ENCODE data around the gene MIPEP.

MIPEP gene

GRCh38 chr13:23741879-23742510 lies 147.2 kb downstream of the MIPEP start:
- DNase-seq: no peak

- no peak for DNase-seq
These were observed 149.2 kb downstream of the MIPEP start for GRCh38 chr13:23740002-23740401.

- DNase-seq: no peak
These were observed 149.6 kb downstream of the MIPEP start for GRCh38 chr13:23739596-23739995.

- no peak for DNase-seq
These were observed 152.7 kb downstream of the MIPEP start for GRCh38 chr13:23736541-23736940.

- DNase-seq: no peak
These were observed 153.9 kb downstream of the MIPEP start for GRCh38 chr13:23735329-23735728.

DNA sequence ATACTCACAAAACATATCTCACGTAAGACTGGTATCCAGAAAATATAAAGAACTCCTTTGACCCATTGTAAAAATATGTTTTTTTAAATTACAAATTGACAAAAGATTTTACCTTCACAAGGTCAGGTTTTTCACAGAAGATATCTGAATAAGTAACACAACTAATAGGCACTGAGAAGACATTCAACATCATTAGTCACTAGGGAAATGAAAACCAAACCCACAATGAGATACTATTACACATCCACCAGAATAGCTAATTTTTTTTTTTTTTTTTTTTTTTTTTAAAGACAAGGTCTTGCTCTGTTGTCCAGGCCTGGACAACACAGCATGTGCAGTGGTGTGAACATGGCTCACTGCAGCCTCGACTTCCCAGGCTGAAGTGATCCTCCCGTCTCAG lies 157.5 kb downstream of the MIPEP start:
- DNase-seq: no peak

DNA sequence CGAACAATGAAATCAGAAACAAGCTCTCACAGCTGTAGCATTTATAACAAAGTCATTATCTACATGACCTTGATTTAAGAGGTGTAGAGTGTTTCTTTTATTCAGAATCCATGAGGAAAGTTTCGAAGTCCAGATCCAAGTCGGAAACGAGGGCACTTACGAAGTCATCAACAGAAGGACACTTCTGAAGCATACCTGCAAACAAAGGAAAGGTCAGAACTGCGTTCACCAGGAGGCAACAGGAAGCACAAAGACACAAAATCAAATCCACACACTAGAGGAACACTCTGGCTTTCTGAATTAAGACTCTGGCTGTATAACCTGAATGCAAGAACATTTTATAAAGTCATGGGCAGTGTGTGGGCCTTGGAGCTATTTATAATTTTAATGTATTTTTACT lies 158.9 kb downstream of the MIPEP start:
- DNase-seq: no peak

DNA sequence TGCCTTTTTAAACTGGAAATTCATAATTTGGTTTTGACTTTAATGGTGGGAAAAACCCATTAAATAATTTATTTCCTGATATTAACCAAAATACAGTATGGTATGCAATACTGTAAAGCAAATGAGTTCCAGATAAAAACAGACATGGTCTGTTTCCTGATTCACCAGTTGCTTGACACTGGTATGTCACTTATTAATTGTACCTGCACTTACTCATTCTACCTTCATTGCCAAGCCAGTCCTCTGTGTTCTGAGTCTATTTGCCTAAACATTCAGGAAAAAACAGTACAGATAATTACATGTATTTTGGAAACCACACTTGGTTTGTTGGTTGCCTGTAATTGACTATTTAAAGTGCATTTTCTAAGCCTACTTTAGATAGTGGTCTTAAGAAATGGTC lies 159.7 kb downstream of the MIPEP start:
- no peak for DNase-seq

GRCh38 chr13:23728807-23729206 lies 160.4 kb downstream of the MIPEP start:
- no peak for DNase-seq

- no peak for DNase-seq
These were observed 163.3 kb downstream of the MIPEP start for GRCh38 chr13:23725922-23726321.

- DNase-seq: no peak
These were observed 164.8 kb downstream of the MIPEP start for GRCh38 chr13:23724196-23724970.

- no peak for DNase-seq
These were observed 165.7 kb downstream of the MIPEP start for GRCh38 chr13:23723471-23723870.

DNA sequence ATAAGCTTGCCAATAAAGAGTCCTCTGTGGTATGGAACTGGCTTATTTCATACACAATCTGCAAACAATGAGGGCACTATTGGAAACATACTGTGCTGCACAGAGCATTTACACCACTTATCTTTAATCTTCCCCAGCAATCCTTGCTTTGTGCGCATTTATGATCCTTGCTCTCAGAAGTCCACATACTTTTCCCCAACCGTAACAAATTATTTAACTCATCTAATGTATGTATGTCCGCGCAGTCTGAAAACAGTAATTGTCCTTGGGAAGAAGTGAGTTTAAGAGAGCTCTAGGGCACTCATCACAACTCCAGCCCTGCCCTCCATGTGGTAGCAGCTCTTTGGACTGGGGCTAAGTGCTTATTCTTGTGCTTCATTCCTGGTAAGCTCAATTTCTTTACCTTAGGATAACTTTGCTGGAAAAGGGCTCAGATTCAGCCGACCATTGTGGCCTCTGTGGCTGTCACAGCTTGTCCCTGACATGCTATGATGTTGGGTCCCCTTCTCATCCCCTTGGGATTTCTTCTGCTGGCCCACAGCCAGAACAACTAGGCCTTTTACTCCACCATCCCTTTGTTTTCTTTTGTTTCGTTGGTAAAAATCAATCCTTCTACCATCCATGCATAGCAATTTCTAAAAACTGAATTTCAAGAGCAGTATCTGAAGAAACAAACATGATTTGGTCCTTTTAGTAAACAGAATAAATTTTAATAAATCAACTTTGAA lies 166.3 kb downstream of the MIPEP start:
- no peak for DNase-seq

GRCh38 chr13:23718996-23719395 lies 170.2 kb downstream of the MIPEP start:
- DNase-seq: no peak

DNA sequence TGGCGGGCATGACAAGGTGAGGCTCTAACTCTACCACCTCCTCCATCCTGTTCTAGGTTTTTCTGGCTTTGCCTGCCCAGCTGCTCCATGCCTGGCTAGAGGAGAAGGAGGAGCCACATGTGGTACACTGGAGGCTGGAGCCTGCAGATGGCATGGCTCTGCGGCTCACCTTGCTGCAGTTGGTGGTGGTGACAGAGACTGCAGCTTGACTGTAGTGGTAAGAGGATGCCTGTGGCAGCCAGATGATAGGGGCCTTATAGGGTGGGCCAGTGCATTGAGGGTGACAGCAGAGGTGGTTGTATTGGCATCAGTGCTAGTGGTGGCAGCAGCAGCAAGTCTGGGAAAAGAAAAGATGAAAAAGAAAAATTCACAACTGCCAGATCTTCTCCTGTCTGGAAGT lies 172.8 kb downstream of the MIPEP start:
- no peak for DNase-seq

GRCh38 chr13:23715762-23716235 lies 173.4 kb downstream of the MIPEP start:
- no peak for DNase-seq

- no peak for DNase-seq
These were observed 174.0 kb downstream of the MIPEP start for GRCh38 chr13:23715092-23715761.

DNA sequence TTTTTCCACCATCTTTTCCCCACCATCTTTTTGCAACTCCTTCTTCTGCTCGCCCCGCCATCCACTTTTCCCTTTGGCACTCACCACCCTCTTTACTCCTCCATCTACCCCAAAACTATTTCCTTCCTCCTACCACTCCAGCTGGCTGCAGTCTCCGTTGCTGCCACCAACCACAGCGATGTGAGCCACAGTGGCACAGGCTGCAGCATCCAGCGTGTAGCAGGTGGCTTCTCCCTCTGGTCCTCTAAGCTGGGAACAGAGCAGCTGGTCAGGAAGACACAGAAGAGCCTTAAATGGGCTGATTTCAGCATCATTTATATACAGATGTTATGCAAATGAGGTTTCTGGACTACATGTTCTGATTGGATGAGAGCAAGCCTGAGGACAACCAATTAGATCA lies 174.5 kb downstream of the MIPEP start:
- DNase-seq: no peak

- DNase-seq: no peak
These were observed 177.8 kb downstream of the MIPEP start for GRCh38 chr13:23711355-23711754.

DNA sequence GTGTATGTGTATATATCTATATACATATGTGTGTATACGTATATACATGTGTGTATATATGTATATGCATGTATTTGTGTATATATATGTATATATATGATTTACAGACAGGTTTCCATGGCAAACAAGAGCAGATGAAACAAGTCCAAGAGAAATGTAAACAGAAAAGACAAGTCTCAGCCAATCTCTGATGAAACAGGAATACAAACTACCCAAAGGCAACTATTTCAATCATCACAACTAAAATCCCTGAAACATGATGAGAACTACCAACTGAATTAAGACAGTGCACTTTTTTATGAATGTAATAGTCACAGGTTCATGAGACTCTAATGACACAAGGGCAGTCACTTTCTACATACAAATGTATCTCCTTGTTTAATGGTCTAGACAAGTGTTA lies 178.8 kb downstream of the MIPEP start:
- DNase-seq: no peak

- DNase-seq: no peak
These were observed 179.7 kb downstream of the MIPEP start for GRCh38 chr13:23709536-23709935.

DNA sequence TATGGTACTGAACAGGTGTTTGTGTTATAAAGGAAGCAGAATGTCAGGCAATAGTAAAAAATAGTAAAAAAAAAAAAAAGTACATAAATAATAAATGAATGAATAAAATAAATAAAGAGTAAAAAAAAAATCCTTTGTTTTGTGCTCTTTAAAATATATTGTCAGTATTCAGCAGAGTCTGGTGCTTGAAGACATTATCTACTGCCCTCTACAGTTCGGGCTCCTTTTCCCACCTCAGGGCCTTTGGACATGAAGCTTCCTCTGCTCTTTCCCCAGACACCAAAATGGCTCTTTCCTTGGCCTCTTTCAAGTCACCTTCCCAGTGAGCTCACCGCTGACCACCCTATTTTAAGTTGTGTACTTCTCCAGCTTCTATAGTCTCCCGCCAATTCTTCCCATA lies 181.5 kb downstream of the MIPEP start:
- no peak for DNase-seq

DNA sequence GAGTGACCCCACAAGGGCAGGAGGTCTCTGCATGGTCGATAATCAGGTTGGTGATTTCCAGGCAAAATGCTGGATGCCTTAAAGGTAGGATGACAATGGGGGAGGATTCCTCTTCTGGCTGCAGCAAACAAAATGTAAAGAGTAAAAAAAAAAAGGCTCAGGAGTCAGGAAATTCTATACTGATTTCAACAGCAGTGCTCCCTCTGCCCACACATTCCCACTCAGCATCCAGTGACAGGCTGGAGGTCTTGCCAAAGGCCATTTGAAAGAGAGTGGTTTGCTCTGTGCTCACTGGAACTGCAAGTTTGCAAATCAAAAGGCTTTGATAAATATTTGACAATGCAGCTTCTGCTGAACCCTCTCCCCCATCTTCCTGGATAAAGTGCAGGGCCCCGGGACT lies 183.6 kb downstream of the MIPEP start:
- no peak for DNase-seq
